HG03575 (cell line): ENCODE data around the gene DNAL4.

Experiments
- ATAC-seq: cut with Tn5 transposase; IDR thresholded peaks from one replicate; pipeline ENCODE4 v1.9.1; 2021; ENCODE audit not compliant: unreplicated experiment, insufficient number of reproducible peaks, low FRiP score; ENCODE audit errors: extremely low read depth

DNAL4 gene

GRCh38 chr22:38792833-38793232, 1.1 kb downstream of the DNAL4 start:
- no peak for ATAC-seq

DNA sequence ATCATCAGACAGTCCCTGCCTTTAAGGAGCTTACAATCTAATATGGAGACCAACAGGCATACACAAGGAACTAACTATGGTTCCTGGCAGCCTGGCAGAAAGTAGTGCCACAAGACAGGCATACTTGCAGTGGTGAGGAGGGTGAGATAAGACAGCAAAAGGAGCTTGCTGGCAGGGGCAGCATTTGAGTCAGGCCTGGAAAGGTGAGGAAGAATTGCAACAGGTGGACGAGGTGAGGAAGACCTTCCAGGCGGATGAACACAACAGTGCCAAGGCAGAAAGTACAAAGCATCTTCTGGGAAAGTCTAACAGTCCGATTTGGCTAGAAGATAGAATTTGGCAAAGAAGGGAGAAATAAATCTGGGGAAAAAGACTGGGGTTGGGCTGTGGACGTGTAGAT, 4.3 kb downstream of the DNAL4 start:
- no peak for ATAC-seq

GRCh38 chr22:38788846-38789245, 5.1 kb downstream of the DNAL4 start:
- ATAC-seq, result no peak

DNA sequence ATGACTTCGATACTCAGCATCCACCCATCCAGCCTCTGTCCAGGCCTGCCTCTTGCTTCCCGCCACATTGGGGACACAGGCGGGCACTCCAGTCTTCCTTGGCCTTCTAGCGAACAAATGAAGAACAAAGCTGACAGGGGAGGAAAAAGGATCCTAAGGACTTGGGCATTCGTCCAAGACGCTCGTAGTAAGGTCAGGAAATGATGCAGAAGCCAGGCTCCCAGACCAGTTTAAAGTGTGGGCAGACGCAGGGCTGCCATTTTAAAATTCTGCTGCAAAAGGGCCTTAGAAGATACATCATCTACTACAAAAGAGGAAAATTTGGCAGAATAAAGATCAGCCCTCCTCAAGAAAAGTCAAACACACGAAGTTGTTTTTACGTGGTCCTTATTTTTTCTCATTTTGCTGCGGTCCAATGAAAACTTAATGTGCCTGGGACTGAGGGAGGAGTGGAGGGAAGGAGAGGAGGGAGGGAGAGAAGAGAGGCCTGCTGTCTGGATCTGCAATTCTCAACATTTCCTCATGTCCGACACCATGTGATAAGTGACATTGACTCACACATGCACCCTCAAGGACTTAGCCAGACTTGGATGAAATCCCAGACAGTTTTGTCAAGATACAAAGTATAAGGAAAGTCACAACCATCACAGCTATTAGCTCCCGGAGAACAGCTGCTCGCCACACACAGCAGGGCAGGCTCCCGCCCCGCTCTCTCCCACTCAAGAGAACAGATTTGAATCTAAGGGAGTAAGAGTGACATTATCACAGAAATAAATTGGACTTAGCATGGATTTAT, 5.7 kb downstream of the DNAL4 start:
- no peak for ATAC-seq

DNA sequence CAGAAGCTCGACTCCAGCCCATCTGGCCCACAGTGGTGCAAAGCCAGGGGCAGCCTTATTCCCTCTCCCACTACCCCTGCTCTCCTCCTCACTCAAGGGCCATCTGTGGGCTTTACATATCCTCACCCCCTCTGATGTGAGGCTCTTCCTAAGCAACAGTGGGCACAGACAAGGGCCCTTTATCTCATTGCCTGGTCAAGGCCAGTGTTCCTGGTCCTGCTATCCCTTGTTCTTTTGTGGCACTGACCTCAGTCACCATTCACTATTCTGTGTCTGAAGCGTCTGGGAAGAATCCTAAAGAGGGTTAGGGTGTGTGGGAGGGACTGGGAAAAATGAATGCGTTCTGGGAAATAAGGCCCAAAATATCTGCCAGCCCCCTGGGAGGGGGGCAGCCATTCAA, 7.3 kb downstream of the DNAL4 start:
- no peak for ATAC-seq

GRCh38 chr22:38784856-38785255, 9.1 kb downstream of the DNAL4 start:
- ATAC-seq, result no peak

DNA sequence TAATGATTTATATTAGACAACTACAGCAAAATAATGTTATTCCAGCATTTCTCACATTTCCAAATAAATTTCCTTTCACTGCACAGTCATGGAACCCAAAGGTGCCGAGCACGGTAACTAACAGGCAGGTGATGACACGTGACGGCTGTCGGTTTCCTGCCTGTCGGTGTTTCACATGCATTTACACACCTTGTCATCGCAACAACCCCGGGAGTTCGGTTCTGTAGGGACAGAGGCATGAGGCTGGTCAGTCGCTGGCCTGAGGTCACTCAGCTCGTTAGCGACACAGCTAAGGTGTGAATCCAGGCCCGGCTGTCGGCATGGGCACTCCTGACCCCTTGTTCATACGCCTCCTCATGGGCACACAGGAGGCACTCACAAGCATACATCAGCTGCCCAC, 9.9 kb downstream of the DNAL4 start:
- ATAC-seq, result no peak

- ATAC-seq, result no peak
Measured at GRCh38 chr22:38783095-38783615, 10.8 kb downstream of the DNAL4 start.

GRCh38 chr22:38782402-38783094, 11.4 kb downstream of the DNAL4 start:
- ATAC-seq, result no peak

DNA sequence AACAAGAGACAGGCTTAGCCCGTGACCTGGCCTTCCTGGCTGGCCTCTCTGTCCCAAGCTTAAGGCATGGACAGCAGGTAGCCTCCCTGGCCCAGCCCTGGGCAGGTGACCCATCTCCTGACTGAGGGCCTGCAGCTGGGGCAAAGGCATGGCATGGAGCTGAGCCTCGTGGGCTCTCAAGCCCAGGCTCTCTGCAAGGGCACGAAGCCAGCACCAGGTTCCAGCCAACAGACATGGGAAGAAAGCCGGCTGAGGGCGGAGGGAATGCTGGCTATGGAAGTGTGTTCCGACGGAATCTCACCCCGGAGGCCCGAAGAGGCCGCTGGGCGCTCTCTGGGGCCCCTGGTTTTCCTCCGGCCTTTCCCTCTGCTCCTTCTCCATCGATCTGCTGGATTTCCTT, 12.9 kb downstream of the DNAL4 start:
- ATAC-seq, result no peak

DNA sequence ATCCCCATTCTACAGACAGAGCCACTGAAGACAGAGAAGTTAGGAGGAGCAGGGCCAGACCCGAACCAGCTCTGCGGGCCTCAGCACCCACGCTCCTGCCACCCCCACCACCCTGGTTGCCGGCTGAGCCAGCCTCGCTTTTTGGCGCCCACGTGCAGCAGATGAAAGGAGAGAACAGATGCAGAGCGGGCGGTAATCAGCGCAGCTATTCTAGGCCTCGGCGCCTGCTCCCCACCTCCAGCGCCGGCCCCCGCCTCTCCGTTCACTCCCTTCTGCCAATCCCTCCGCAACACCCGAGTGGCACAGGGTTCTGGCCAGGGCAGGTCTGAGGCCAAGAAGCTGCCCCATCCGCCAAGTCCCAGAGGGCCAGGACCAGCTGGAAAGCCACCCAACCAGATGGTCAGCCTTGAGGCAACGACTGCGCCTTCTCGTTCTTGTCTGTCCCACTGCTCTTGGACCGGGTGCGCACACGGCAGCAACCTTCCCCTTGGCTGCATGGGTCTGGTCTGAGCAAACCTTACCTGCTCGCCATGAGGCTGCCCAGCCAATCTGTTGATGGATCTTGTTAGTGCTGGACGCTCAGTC, 16.8 kb downstream of the DNAL4 start:
- ATAC-seq, result no peak

GRCh38 chr22:38776086-38776485, 17.9 kb downstream of the DNAL4 start:
- ATAC-seq, result no peak

- ATAC-seq, result no peak
Measured at GRCh38 chr22:38775656-38776055, 18.3 kb downstream of the DNAL4 start.

DNA sequence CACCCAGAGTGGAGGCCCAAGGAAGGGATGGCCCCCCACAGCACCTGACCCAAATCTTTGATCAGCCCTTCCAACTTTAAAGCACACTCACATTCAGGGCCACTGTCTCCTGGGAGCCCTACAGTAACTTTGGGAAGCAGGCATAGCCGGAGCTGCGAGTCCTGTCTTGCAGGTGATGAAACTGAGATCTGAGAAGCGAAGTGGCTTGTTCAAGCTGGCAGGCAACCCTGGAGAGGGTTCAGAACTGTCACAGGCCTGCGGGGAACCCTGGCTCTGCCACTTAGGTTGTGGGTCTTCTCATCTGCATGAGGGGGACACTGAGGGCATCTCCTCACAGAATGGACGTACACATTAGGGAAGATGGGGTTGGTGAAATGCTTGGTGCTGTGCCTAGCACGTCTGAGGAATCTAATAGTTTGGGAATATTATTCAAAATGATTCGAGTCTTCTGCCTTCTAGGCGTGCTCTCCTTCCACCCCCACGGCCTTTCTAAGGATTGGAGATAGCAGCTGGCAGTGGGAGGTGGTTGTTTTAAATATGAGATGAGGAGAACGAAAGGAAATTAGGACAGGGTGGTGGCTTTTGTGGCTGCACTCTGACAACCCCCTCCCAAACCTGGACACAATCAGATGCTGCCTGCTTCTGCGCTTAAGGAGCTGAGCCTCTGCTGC, 19.3 kb downstream of the DNAL4 start:
- ATAC-seq, result no peak

GRCh38 chr22:38773363-38773946, 20.5 kb downstream of the DNAL4 start:
- ATAC-seq, result no peak

GRCh38 chr22:38772623-38772873, 21.4 kb downstream of the DNAL4 start:
- ATAC-seq, result no peak

DNA sequence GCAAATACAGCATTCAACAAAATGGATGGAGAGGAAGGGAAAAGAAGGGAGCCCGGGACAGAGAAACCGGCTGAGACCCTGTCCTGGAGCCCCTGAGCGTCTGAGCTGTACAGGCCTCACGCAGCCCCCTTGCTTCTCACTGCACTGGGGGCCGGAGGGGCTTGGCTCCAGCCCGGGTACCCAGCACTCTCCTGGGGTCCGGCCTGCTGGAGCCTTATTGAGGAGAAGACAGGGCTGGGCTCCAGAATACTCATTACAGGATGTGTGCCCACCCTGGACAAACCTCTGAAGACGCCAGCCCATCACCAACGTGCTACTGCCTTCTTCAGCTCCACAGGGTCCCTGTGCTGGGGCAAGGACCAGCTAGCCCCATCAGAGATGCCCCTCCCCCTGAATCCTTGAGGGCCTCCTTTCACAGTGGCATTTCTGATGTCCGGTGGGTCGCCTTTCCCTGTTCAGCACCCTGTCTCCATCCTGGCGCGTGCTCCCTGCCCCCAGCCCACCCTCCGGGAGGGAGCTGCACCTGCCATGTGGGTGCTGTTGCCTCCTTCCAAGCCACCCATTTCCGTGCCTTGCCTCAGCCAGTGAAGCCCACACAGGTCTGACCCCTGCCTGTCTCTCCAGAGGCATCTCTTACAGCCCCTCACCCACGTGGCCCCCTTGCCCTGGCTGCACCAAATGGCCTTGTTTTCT, 23.5 kb downstream of the DNAL4 start:
- ATAC-seq, result no peak

DNA sequence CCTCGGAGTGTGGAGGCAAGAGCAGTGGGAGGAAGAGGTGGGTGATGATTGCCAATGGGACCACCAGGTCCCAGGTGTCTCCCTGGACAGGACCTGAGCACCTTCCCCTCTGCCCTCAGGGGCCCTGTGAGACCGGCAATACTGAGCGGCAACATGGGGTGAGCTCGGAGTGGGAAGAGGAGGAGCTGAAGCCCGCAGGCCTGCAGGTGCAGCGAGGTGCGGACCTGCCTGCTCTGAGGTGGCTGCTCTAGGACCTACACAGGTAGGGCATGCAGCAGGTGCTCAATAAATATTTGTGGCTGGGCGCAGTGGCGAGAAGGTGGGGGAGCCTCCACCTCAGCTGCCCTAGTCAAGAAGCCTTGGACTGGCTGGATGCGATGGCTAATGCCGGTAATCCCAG, 25.9 kb downstream of the DNAL4 start:
- ATAC-seq, result no peak

DNA sequence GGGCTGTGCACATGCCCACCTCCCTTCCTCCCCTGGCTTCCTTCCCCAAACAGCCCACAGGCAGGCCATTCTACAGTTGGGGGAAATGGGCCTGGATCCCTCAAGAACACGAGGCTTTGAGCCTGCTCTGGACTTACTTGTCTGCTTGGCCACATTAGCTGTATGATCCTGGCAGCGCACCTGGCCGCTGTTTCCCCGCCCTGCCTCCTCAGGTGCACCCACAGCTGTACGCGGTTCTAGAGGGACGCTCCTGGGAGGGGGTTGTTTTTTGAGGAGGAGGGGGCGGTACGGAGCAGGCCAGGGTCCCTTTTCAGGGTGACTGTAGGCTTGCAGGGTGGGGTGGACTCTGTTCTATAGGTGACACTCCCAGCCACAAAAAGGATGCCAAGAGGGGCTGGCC, 26.6 kb downstream of the DNAL4 start:
- ATAC-seq, result no peak
